Endothelial cell of umbilical vein (primary cell): ENCODE data around the gene DPP6. TPM values are rescaled to one million over a fixed set of nuclear protein-coding genes. Genes with fewer than 3 reads are reported as not detected.

Experiments used
- BruUV-seq: library from RNA; stranded (reverse); fragments of 400-500 nt; replicated peaks from 2 replicates; lab custom pipeline; 2021; lab: Mats Ljungman, UMichigan
- CTCF ChIA-PET: fragments of 300-600, 350-600 bp; sonication (Branson Sonifier 250); formaldehyde crosslinking; loops from one replicate; lab custom pipeline; 2021; ENCODE audit warnings: antibody characterized with exemption, inconsistent platforms; lab: Charles Lee
- POLR2A ChIA-PET: fragments of 300-600, 350-600 bp; sonication (Branson Sonifier 250); formaldehyde crosslinking; loops from one replicate; lab custom pipeline; 2021; ENCODE audit warnings: antibody characterized with exemption, inconsistent platforms; lab: Charles Lee
- DNase-seq: peaks from one replicate; pipeline ENCODE4 v3.0.0-alpha.2; 2011; ENCODE audit warnings: low read depth, low spot score
- FAIRE-seq: peaks from 2 replicates; lab custom pipeline; 2011; peaks lifted over from hg19 to GRCh38; lab: Jason Lieb, UNC
- H2AFZ ChIP-seq: 2 replicates; pipeline ENCODE4 v1.6.0; 2012; ENCODE audit warnings: low read depth, low read length, control low read depth, inconsistent platforms
- H3K27ac ChIP-seq: 2 replicates; pipeline ENCODE4 v1.5.1; 2011; ENCODE audit warnings: low read depth, mild to moderate bottlenecking, control low read depth, low read length, moderate library complexity; ENCODE audit not compliant: insufficient read depth
- H3K27me3 ChIP-seq, 2 experiments: 2 replicates each; pipeline versions ENCODE4 v1.6.0 to v1.6.1; 2011; ENCODE audit warnings: low read length in 2 of 2, mixed read lengths in 1 of 2; ENCODE audit not compliant: control insufficient read depth in 2 of 2, insufficient read depth in 2 of 2
- H3K36me3 ChIP-seq, 2 experiments: 2 replicates in 1 of 2; 3 replicates in 1 of 2; pipeline ENCODE4 v1.5.1; 2011; ENCODE audit warnings: low read length in 2 of 2, mild to moderate bottlenecking in 1 of 2, moderate library complexity in 1 of 2; ENCODE audit not compliant: control insufficient read depth in 2 of 2, insufficient read depth in 2 of 2; ENCODE audit errors: extremely low read depth in 1 of 2
- H3K4me1 ChIP-seq: 3 replicates; pipeline ENCODE4 v1.5.1; 2011; ENCODE audit warnings: mild to moderate bottlenecking, low read length; ENCODE audit not compliant: control insufficient read depth, insufficient read depth; ENCODE audit errors: extremely low read depth
- H3K4me2 ChIP-seq: 2 replicates; pipeline ENCODE4 v1.6.1; 2011; ENCODE audit warnings: low read length, control low read depth, mixed read lengths; ENCODE audit not compliant: insufficient read depth
- H3K4me3 ChIP-seq, 3 experiments: fragments of 200-600 bp in 1 of 3; sonication (generic), shearing (Covaris generic) in 1 of 3; replicated peaks in 1 of 3; 2 replicates each; pipeline ENCODE4 v1.5.1; 2011 to 2016; ENCODE audit warnings: control low read depth in 3 of 3, low read length in 3 of 3, mild to moderate bottlenecking in 2 of 3, inconsistent platforms in 1 of 3, low read depth in 1 of 3, moderate library complexity in 1 of 3; ENCODE audit not compliant: insufficient read depth in 1 of 3
- H3K79me2 ChIP-seq: 2 replicates; pipeline ENCODE4 v1.6.0; 2012; ENCODE audit warnings: low read length, inconsistent platforms; ENCODE audit not compliant: control insufficient read depth, insufficient read depth
- H3K9ac ChIP-seq: replicated peaks from 2 replicates; pipeline ENCODE3; 2011; ENCODE audit warnings: low read length, control low read depth; ENCODE audit not compliant: insufficient read depth; ENCODE audit errors: extremely low read depth
- H3K9me1 ChIP-seq: replicated peaks from 3 replicates; pipeline ENCODE4 v1.6.0; 2011; ENCODE audit warnings: mild to moderate bottlenecking, low read length; ENCODE audit not compliant: control insufficient read depth, insufficient read depth; ENCODE audit errors: extremely low read depth
- H3K9me3 ChIP-seq: replicated peaks from 2 replicates; pipeline ENCODE4 v1.5.1; 2012; ENCODE audit warnings: low read length, inconsistent platforms; ENCODE audit not compliant: control insufficient read depth, insufficient read depth
- H4K20me1 ChIP-seq: replicated peaks from 2 replicates; pipeline ENCODE3; 2011; ENCODE audit warnings: mild to moderate bottlenecking, low read length; ENCODE audit not compliant: control insufficient read depth, insufficient read depth; ENCODE audit errors: extremely low read depth
- CTCF ChIP-seq, 2 donors: IDR thresholded peaks; 1 replicate in 1 of 2; 2 replicates in 1 of 2; pipeline ENCODE4 v1.5.1; 2011; ENCODE audit warnings: low read length in 2 of 2, mild to moderate bottlenecking in 2 of 2, moderate library complexity in 2 of 2, control low read depth in 1 of 2, inconsistent platforms in 1 of 2, low read depth in 1 of 2; ENCODE audit not compliant: insufficient read depth in 1 of 2; ENCODE audit errors: extremely low read depth in 1 of 2
- EZH2 ChIP-seq: IDR thresholded peaks from 2 replicates; pipeline ENCODE4 v1.6.1; 2012; ENCODE audit warnings: borderline replicate concordance, low read depth, mild to moderate bottlenecking, moderate library complexity, low read length, inconsistent platforms; ENCODE audit not compliant: severe bottlenecking
- GATA2 ChIP-seq: IDR thresholded peaks from 2 replicates; pipeline ENCODE4 v1.7.0; 2011; ENCODE audit warnings: low read depth, mild to moderate bottlenecking, moderate library complexity, mixed read lengths, low read length; ENCODE audit not compliant: insufficient read length, insufficient read depth
- JUN ChIP-seq: IDR thresholded peaks from 2 replicates; pipeline ENCODE4 v1.6.1; 2011; ENCODE audit warnings: borderline replicate concordance, low read depth; ENCODE audit not compliant: insufficient read length, insufficient read depth
- MAX ChIP-seq: IDR thresholded peaks from 2 replicates; pipeline ENCODE4 v1.6.1; 2011; ENCODE audit not compliant: insufficient read depth, insufficient read length
- MYC ChIP-seq: IDR thresholded peaks from one replicate; pipeline ENCODE4 v1.6.1; 2011; ENCODE audit warnings: mild to moderate bottlenecking, low read depth, low read length
- POLR2A ChIP-seq: IDR thresholded peaks from 2 replicates; pipeline ENCODE4 v1.6.1; 2012; ENCODE audit warnings: low read depth, mild to moderate bottlenecking, control low read depth, low read length
- POLR2AphosphoS5 ChIP-seq: IDR thresholded peaks from 2 replicates; pipeline ENCODE4 v1.6.1; 2012; ENCODE audit warnings: low read depth, mild to moderate bottlenecking, control low read depth, low read length, moderate library complexity; ENCODE audit not compliant: insufficient read depth
- dilution Hi-C: fragments of 300-500 bp; cut with MboI; formaldehyde crosslinking; loops from one replicate; pipeline ENCODE4 v1.15.0; 2019; ENCODE audit warnings: low sequenced_read_pairs; ENCODE audit not compliant: extremely low pct_ligation_motif_present
- intact Hi-C: fragments of 100-400 bp; cut with micrococcal nuclease; formaldehyde crosslinking; loops from one replicate; pipeline ENCODE4 v1.10.0; 2022
- polyA plus RNA-seq, 4 experiments: library from polyadenylated mRNA; depleted of rRNA in 3 of 4; stranded (reverse) in 3 of 4; unstranded in 1 of 4; fragments of >200 nt; gene quantifications; 2 replicates each; pipeline versions ENCODE4 v1.2.1 to v1.2.3, GENCODE V29; 2011 to 2012; ENCODE audit warnings: missing spikeins in 1 of 4
- total RNA-seq: library from RNA; stranded (reverse); gene quantifications from 2 replicates; pipeline ENCODE4 v1.2.3, GENCODE V29; 2021

The DPP6 gene
- total and polyA plus RNA-seq, 2 donors (not counting 3 experiments of a cell fraction or from before 2014, with no cell fraction given), result not detected

- H3K9me1 ChIP-seq, result no peaks in the 10 kb centered on the region
- CTCF ChIA-PET, result no interaction called here
- dilution Hi-C loops, result no loop called here
- TF ChIP-seq JUN, result no peak
- TF ChIP-seq GATA2, result no peak
- no peak for TF ChIP-seq EZH2
- TF ChIP-seq MYC, result no peak
- no peak for TF ChIP-seq CTCF (IDR thresholded peaks at IDR 0.05; ENCODE audit: extremely low read depth in 1 of 2, insufficient read depth in 1 of 2, low read depth in 1 of 2, low read length in 2 of 2)
- no peak for TF ChIP-seq MAX
- TF ChIP-seq POLR2A, result no peak
- no peak for TF ChIP-seq POLR2AphosphoS5
- no peak overlapping the region for H3K4me2 ChIP-seq
- no peak overlapping the region for H3K9ac ChIP-seq
- DNase-seq (no peak), FAIRE-seq (no peak)
- H3K9me3 ChIP-seq, result no peaks in the 10 kb centered on the region
- POLR2A ChIA-PET, result no interaction called here
- no peaks in the 10 kb centered on the region for H3K4me1 ChIP-seq
- no TSS peak for BruUV-seq
- H2AFZ ChIP-seq, result no peak overlapping the region
- no peak overlapping the region for H3K27ac ChIP-seq
- intact Hi-C loops, result no loop called here
- no peaks in the 10 kb centered on the region for H3K36me3 ChIP-seq
- no peaks in the 10 kb centered on the region for H4K20me1 ChIP-seq
- H3K27me3 ChIP-seq, result no peaks in the 10 kb centered on the region
- no peaks in the 10 kb centered on the region for H3K79me2 ChIP-seq
- H3K4me3 ChIP-seq, result no peak overlapping the region
These were observed 546.2 kb downstream of the DPP6 start for GRCh38 chr7:154598396-154598795.
